Measurements from ENCODE around the gene C9. TPM values are rescaled to one million over a fixed set of nuclear protein-coding genes. Genes with fewer than 3 reads are reported as not detected.

Gene C9
- not detected for total RNA-seq (ENCODE audit: unreplicated experiment)
- long read RNA-seq: 0 reads

DNA sequence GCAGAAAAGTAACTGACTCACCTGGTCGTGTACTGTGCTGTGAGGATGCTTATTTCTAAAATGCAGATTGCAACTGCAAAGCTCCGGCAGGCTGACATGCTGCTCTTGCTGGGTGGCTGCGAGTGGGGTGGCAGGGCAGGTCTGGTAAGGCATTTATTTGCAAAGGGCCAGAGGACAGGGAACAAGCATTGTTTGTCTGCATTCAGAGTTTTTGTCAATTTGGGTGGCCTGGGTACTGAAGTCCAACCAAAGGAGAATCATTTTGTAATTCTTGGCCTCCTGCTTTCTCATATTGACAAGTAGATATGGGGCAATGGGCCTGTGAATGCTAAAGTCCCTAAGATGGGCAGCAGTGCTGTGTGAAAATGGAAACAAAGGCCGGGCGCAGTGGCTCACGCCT lies at the start of gene C9:
Gene C9 (minus strand): TSS at position 129 of the 400 bp plus-strand sequence. CDS start 31 bp downstream, at position 98.
- no peak for DNase-seq (ENCODE audit: low spot score)
- Mint-ChIP-seq H3K4me1 (ENCODE audit: unreplicated experiment) (no peaks in the 10 kb centered on the region), H3K36me3 (ENCODE audit: low read depth, unreplicated experiment) (no peaks in the 10 kb centered on the region), H3K27me3 (ENCODE audit: unreplicated experiment) (no peaks in the 10 kb centered on the region), H3K27ac (ENCODE audit: unreplicated experiment) (no peak within 1 kb of the TSS), H3K4me3 (ENCODE audit: unreplicated experiment) (no peak within 1 kb of the TSS), H3K9me3 (ENCODE audit: unreplicated experiment) (no peaks in the 10 kb centered on the region)
- TF ChIP-seq, protein P1, sequence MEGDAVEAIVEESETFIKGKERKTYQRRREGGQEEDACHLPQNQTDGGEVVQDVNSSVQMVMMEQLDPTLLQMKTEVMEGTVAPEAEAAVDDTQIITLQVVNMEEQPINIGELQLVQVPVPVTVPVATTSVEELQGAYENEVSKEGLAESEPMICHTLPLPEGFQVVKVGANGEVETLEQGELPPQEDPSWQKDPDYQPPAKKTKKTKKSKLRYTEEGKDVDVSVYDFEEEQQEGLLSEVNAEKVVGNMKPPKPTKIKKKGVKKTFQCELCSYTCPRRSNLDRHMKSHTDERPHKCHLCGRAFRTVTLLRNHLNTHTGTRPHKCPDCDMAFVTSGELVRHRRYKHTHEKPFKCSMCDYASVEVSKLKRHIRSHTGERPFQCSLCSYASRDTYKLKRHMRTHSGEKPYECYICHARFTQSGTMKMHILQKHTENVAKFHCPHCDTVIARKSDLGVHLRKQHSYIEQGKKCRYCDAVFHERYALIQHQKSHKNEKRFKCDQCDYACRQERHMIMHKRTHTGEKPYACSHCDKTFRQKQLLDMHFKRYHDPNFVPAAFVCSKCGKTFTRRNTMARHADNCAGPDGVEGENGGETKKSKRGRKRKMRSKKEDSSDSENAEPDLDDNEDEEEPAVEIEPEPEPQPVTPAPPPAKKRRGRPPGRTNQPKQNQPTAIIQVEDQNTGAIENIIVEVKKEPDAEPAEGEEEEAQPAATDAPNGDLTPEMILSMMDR (IDR thresholded peaks at IDR 0.05; ENCODE audit: unreplicated experiment): no peak

DNA sequence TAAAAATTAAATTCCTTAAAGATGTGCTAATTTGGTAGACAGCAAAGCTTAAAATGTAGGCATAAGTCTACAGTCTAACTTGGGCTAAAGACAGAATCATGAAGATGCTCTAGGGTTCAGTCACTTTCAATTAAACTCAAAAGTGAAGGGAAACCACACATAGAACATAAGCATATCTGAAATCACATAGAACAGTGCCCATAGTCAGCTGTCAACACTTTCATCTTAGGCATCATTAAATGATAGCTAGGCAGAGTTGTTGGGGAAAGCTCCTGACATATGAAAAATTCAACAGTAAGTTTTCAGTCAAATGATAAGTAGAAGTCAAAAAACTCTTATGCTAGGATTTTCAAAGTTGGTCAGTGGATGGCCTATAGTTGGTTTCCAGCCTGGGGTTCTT lies 49.5 kb upstream of the C9 start:
- H3K27me3 Mint-ChIP-seq (ENCODE audit: unreplicated experiment): peaks cover 3% of the 10 kb centered on the region
- no peak for DNase-seq (ENCODE audit: low spot score)
- H3K4me3 Mint-ChIP-seq (ENCODE audit: unreplicated experiment): no peak overlapping the region
- no peaks in the 10 kb centered on the region for H3K9me3 Mint-ChIP-seq (ENCODE audit: unreplicated experiment)
- TF ChIP-seq, protein P1 (IDR thresholded peaks at IDR 0.05; ENCODE audit: unreplicated experiment): no peak
- H3K4me1 Mint-ChIP-seq (ENCODE audit: unreplicated experiment): no peaks in the 10 kb centered on the region
- H3K27ac Mint-ChIP-seq (ENCODE audit: unreplicated experiment): no peak overlapping the region
- no peaks in the 10 kb centered on the region for H3K36me3 Mint-ChIP-seq (ENCODE audit: low read depth, unreplicated experiment)

DNA sequence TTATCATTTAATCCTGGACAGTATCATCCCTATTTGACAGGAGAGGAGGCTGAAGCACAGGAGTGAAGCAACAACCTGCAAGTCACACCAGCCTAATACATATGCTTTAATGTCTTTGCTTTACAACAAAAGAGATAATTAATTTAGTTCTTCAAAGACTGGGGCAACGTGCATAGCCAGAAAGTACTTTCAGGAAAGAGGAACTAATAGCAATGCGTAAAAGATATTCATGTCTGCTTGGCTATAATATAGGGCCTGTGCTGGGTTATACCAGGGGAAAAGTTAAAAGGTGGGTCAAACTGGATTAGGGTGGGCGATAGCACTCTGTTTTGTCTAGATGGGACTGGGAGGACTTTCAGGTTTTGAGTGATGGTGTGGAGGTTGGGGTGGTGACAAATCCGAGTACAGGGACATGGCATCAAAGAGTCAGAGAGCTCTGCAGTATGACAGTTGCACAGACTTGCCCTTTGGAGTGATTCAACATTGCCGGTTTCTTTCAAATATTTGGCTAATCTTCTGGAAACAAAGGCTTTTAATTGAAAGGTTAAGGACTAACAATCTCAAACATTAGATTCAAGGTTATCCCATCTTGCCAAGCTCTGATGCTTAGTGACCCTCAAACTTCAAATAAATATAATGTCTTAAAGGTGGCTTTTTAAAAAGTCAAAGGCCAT lies 48.6 kb upstream of the C9 start:
- H3K36me3 Mint-ChIP-seq (ENCODE audit: low read depth, unreplicated experiment): no peaks in the 10 kb centered on the region

DNA sequence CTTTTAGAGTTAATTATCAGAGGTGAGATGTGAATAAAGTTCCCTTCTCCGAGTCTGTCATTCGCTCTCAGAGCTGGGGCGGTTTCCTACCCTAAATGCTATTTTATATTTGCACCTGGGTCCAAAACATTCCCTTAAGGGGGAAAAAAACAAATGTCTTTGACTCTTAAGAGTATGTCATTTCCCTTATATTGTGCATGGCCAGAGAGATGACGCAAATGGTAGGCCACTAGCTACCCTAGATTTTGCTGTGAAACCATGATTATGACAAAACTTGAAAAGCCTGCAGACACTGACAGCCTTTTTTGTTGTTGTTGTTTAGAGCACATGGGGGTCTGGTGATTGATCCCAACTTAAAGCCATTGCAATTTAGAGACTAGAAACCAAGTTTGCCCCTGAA lies 47.7 kb upstream of the C9 start:
- no peaks in the 10 kb centered on the region for H3K4me1 Mint-ChIP-seq (ENCODE audit: unreplicated experiment)

More for the DNA sequence above, 48.6 kb upstream of the C9 start:
- TF ChIP-seq, protein P1 (IDR thresholded peaks at IDR 0.05; ENCODE audit: unreplicated experiment): no peak
- no peaks in the 10 kb centered on the region for H3K4me1 Mint-ChIP-seq (ENCODE audit: unreplicated experiment)
- H3K27ac Mint-ChIP-seq (ENCODE audit: unreplicated experiment): no peak overlapping the region
- no peak for DNase-seq (ENCODE audit: low spot score)
- no peak overlapping the region for H3K4me3 Mint-ChIP-seq (ENCODE audit: unreplicated experiment)
- peaks cover 3% of the 10 kb centered on the region for H3K27me3 Mint-ChIP-seq (ENCODE audit: unreplicated experiment)
- H3K9me3 Mint-ChIP-seq (ENCODE audit: unreplicated experiment): no peaks in the 10 kb centered on the region

DNA sequence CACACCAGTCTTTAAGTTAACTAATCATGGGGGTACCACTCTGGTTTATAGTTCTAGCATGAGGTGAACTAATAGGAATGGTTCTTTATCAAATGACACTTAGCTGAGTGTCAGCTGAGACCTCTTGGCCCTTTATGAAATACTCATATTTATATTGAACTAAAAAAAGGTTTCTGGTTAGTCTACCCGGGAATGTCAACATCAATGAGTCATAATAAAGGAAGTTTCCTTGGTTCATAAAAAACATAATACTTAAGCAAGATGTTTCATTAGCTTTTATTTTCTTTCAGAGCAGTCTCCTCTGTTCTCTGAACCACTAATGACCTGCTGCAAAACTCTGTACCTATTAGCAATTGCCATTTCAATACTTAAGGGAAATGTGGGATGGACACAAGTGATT lies 46.8 kb upstream of the C9 start:
- Mint-ChIP-seq H3K27ac (ENCODE audit: unreplicated experiment) (no peak overlapping the region), H3K27me3 (ENCODE audit: unreplicated experiment) (peaks cover 2% of the 10 kb centered on the region), H3K9me3 (ENCODE audit: unreplicated experiment) (no peaks in the 10 kb centered on the region), H3K4me3 (ENCODE audit: unreplicated experiment) (no peak overlapping the region), H3K4me1 (ENCODE audit: unreplicated experiment) (no peaks in the 10 kb centered on the region), H3K36me3 (ENCODE audit: low read depth, unreplicated experiment) (no peaks in the 10 kb centered on the region)
- no peak for DNase-seq (ENCODE audit: low spot score)
- TF ChIP-seq, protein P1 (IDR thresholded peaks at IDR 0.05; ENCODE audit: unreplicated experiment): no peak

More for the DNA sequence above, 47.7 kb upstream of the C9 start:
- Mint-ChIP-seq H3K27me3 (ENCODE audit: unreplicated experiment) (peaks cover 2% of the 10 kb centered on the region), H3K9me3 (ENCODE audit: unreplicated experiment) (no peaks in the 10 kb centered on the region), H3K36me3 (ENCODE audit: low read depth, unreplicated experiment) (no peaks in the 10 kb centered on the region), H3K4me3 (ENCODE audit: unreplicated experiment) (no peak overlapping the region), H3K27ac (ENCODE audit: unreplicated experiment) (no peak overlapping the region)
- TF ChIP-seq, protein P1 (IDR thresholded peaks at IDR 0.05; ENCODE audit: unreplicated experiment): no peak
- no peak for DNase-seq (ENCODE audit: low spot score)

Data from endothelial cell (in vitro differentiated cells).